GM19193 (cell line): ENCODE measurements around the gene DHX32.

Source experiments
- POLR2A ChIP-seq: IDR thresholded peaks from 4 replicates; pipeline ENCODE4 v1.6.1; 2011; ENCODE audit not compliant: insufficient read depth, insufficient read length; ENCODE audit errors: extremely low read depth

DHX32 gene

DNA sequence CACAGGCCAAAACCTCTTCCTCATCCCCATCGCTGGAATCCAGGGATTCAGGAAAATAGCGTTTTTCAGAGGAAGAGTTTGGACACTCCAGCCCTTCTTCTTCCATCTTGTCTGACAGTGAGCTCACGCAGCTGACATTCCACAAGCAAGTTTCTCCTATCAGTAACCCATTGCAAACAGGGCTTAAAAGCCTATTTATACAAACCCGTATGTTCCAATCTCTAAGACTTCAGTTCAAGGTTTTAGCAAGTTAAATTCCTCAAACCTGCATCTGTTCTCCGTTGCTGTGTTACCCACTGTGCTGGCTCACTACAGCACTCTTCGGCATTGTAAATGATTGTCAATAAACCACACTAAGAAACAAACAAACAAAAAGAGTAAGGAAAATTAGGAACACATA lies 373 bp downstream of the DHX32 start:
- no peak for TF ChIP-seq POLR2A

DNA sequence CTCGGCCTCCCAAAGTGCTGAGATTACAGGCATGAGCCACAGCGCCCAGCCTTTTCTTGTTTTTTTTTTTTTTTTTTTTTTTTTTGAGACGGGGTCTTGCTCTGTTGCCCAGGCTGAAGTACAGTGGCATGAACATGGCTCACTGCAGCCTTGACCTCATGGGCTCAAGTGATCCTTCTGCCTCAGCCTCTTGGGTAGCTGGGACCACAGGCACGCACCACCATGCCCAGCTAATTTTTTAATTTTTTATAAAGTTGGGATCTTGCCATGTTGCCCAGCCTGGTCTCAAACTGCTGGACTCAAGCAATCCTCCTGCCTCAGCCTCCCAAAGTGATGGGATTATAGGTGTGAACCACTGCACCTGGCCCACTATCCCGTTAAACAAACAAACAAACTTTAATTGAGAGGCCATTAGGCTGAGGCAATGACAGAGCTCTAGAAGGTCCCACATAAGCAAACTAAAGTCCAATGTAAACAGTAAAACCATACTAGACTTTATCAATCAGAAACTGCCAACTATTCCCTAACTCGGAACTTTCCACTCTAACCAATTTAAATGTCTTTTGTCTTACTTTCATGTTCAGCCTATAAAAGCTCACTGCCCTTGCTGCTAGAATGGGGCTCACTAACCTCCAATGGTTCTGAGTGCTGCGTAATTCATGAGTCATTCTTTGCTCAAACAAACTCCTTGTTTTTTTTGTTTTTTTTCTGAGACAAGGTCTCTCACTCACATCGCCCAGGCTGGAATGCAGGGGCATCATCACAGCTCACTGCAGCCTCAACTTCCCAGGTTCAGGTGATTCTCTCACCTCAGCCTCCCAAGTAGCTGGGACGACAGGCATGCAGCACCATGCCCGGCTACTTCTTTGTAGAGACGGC lies 1.9 kb downstream of the DHX32 start:
- TF ChIP-seq POLR2A, result no peak

DNA sequence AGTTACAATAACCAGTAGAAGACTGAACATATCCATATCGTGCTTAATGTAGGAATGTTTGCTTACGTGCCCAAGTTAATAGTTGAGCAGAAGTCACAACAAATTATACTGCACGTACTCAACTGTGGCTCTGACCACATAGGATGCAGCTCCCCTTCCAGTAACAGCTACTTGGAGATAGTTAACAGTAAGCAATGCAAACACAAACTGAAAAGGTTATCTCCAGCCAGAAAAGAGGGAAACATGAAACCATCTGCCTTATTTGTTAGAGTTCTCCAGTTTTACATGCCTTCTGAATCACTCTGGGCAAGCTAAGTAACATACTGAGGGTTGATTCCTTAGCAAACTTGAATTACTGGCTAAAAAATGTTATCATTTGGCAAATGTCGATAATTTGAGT lies 9.8 kb downstream of the DHX32 start:
- TF ChIP-seq POLR2A, result no peak

- no peak for TF ChIP-seq POLR2A
Observed at GRCh38 chr10:125868372-125868975, 12.6 kb downstream of the DHX32 start.

DNA sequence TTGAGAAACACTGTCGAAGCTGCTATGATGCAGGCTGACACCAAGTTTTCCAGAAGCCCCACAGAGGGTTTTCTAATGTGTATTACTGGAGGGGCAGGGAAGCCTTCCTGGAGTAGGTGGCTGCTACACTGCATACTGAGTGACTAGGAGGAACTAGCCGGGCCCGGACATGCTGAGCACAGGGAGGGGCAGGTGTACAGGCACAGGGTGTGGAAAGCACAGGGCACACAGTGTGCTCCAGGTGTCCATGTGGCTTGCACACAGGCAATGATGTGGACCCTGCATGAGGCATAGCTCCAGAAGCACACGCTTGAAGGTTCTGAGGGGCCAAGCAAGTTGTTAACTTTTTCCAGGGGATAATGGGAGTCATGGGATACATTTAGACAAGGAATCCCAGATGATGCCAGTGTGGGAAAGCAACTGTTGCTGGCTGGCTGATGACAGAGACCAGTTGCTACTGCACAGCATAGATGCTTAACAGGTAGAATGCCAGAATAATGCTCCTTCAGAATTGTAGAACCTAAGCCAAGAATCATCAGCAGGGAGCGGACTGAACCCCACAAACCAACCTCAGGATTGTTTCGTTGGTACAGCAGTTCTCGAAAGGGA lies 14.6 kb downstream of the DHX32 start:
- no peak for TF ChIP-seq POLR2A

DNA sequence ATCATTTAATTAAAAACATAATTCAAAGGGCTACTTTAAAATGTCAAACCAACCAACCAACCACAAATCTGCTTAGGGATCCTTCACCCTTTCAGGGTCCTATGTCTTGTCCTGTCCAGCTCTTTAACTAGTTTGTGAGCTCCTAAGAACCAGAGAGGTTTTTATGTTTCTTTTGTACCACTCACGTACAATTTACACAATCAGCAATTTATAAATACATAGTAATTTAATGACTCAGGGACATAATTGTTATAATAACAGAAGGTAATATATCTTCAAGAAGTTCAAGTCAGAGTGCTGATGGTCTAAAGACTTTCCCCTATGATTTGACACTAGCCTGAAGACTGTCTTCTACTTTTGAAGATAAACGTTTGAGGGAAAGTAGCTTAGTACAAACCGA lies 16.0 kb downstream of the DHX32 start:
- TF ChIP-seq POLR2A, result no peak

DNA sequence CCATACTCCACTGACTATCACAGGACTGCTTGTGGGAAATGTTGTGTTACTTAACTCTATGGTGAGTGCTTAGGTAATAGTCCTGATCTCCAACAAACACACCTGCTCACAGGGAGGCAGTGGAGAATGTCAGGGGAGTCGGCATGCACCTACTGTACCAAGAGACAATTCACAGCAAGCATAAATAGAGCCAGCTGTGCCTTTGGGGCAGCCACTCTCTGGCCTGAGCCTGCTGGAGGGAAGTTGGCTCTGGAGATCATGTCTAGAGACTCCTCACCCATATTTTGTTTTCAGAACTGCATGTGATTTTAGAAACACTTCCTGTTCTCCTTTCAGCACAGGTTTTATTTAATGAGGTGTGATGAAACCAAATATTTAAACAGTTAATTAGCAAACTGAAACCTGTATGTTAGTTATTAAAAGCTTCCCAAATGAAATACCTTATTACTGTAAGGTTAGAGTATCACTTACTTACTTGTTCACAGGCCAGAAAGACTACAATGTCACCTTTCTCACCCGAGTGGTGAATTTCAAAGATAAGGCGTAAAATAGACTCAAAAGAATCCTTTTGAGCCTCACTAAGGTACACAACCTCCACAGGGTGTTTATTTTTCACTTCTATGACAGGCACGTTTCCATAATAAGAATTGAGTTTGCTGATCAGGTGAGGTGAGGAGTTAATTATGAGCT lies 21.8 kb downstream of the DHX32 start:
- TF ChIP-seq POLR2A, result no peak

DNA sequence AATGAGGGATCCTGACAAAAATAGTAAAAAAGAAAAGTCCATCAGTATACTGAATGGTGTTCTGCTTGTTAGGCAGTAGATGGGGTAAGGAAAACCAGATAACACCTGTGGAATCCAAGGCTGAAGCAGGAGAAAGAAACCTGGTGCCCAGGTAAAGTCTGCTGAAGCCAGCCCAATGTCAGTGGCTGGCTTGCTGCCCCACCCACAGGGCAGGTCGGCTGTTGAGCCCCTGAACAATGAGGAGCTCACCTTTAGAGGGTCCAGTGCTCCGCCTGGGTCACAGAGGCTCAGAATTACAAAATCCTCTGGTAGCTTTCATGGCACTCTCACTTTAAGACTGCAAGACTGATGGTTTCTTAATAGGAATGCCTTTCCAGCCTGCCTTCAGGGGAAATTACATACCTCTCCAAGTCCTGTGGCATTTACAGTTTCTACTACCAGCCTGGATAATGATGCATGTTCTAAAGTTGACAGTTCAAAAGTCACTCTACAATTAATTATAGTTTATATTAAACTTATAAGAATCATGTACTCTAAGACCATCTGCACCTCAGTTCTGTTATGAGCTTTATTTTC lies 23.8 kb downstream of the DHX32 start:
- TF ChIP-seq POLR2A, result no peak

- TF ChIP-seq POLR2A, result no peak
Observed at GRCh38 chr10:125852487-125852886, 28.6 kb downstream of the DHX32 start.

GRCh38 chr10:125850766-125851731 lies 30.0 kb downstream of the DHX32 start:
- TF ChIP-seq POLR2A, result no peak

GRCh38 chr10:125849448-125849847 lies 31.6 kb downstream of the DHX32 start:
- no peak for TF ChIP-seq POLR2A

GRCh38 chr10:125848857-125849256 lies 32.2 kb downstream of the DHX32 start:
- no peak for TF ChIP-seq POLR2A

DNA sequence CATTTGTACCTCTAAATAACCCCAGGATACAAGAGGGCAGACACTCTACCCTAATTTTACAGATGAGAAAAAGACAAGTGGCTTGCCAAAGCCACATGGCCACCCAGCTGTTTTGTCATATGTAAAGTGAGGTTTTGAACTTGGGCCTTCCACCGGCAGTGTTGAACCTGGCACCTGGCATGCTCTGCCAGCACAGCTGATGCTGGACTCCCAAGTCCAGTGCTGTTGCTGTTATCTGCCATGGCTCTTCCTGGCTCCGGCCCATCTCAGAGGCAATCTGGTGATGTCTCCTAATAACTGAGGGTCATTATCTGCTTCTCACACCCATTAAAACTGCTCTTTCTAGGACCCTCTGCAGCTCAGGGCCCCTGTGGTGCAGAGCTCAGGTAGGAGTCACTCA lies 32.7 kb downstream of the DHX32 start:
- no peak for TF ChIP-seq POLR2A

GRCh38 chr10:125846894-125847293 lies 34.2 kb downstream of the DHX32 start:
- TF ChIP-seq POLR2A, result no peak
